GM18519 (cell line): ENCODE measurements around the gene TNFRSF14.

Source experiments
- ATAC-seq: cut with Tn5 transposase; IDR thresholded peaks from one replicate; pipeline ENCODE4 v1.9.1; 2021; ENCODE audit warnings: mild to moderate bottlenecking, moderate library complexity; ENCODE audit not compliant: unreplicated experiment, low FRiP score

TNFRSF14 gene

GRCh38 chr1:2611621-2612437, 55.7 kb downstream of the TNFRSF14 start:
- no peak for ATAC-seq

- ATAC-seq: no peak
Observed at GRCh38 chr1:2612591-2613365, 56.6 kb downstream of the TNFRSF14 start.
